ENCODE measurements around the gene ZNF548.

The ZNF548 gene

DNA sequence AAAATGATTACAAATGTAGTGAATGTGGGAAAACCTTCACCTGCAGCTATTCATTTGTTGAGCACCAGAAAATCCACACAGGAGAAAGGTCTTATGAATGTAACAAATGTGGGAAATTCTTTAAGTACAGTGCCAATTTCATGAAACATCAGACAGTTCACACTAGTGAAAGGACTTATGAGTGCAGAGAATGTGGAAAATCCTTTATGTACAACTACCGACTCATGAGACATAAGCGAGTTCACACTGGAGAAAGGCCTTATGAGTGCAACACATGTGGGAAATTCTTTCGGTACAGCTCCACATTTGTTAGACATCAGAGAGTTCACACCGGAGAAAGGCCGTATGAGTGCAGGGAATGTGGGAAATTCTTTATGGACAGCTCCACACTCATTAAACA is 9.2 kb downstream of the ZNF548 start:
- DNase-seq (ENCODE audit: low spot score): no peak

DNA sequence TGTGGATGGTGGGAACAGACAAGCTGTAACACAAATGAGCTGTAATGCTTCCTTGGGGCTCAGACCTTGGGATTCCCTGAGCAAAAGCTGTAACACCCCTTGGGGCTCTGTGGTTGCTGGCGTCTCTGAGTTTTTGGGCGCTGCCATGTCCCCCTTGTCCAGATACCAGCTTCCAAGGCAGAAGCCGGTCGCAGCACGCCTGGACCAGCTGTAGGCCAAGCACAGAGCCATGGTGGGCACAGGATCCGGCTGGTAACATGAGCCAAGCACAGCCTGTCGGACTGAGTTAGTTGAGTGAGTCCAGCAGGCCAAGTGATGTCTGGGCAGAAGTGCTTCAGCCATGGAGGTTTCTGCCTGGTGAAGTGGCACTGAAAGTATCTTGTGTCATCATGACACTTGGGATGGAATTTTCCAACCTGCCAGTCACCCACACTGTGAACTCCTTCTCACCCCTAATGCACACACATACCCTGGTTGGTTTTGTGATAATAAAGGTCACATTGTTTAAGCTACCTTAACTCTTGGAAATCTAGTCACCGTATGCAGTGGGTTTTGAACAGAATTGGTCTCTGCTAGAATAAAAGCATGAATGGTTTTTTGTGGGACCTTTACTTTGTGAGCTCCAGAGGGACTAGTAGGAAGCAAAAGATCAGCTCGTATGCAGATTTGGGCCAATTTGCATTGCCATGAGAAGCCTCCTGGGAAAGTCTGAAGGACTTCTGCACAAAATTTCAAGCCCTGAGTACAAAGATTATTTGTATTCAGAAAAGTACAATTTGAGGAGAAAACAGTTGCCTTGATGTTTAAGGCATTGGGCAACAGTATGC is 14.3 kb downstream of the ZNF548 start:
- no peak for DNase-seq (ENCODE audit: low spot score)

DNA sequence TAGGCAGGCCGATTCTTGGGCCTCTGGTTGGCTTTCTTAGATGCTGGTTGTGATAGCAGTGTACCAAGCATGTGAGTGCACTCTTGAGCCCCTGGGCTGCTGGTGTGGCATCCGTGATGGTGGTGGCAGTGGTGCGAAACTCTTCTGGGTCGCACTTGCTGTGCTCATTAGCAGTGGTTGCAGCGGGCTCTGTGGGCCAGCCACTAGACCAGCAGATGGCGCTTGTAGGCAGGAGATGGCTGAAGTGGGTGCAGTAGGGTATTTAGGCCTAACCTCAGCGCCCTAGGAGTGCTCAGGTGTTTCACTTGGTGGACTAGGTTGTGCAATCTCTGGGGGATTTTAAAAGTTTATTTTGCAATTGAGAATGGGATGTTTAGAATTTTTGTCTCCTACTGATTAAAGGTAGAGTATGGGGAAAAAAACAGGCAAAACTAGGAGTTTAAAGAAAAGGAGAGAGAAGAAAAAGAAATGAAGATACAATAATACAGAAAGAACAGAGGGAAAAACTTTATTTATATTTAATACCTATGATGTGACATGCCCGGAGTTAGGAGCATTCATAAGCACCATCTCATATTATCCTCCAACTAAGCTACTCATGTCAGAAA is 17.0 kb downstream of the ZNF548 start:
- DNase-seq (ENCODE audit: low spot score): peak; percentile 55

GRCh38 chr19:57410877-57411671 is 21.4 kb downstream of the ZNF548 start, which contains the start of gene ZNF17:
ZNF17 (plus strand) TSS chr19:57411161; CDS start chr19:57413616, 2,455 bp downstream.
- peak; percentile 95 for DNase-seq (ENCODE audit: low spot score)

DNA sequence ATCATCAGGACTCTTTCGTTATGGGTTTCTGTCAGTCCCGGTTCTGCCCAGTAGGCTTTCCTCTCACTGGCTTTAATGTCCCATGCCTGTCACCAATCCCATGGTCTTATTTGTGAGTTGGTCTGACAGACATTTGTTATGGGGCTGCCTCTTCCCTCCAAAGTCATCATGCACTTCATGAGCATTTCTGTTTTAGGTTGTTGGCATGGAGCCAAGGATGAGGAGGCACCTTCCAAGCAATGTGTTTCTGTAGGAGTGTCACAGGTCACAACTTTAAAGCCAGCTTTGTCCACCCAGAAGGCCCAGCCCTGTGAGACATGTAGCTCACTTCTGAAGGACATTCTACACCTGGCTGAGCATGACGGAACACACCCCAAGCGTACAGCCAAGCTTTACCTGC is 29.8 kb downstream of the ZNF548 start:
- DNase-seq (ENCODE audit: low spot score): no peak

DNA sequence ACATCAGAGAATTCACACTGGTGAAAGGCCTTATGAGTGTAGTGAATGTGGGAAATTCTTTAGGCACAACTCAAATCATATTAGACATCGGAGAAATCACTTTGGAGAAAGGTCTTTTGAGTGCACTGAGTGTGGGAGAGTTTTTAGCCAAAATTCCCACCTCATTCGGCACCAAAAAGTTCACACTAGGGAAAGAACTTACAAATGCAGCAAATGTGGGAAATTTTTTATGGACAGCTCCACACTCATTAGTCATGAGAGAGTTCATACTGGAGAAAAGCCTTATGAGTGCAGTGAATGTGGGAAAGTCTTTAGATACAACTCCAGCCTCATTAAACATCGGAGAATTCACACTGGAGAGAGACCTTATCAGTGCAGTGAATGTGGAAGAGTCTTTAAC is 31.4 kb downstream of the ZNF548 start:
- no peak for DNase-seq (ENCODE audit: low spot score)

GRCh38 chr19:57434386-57435061 is 44.9 kb downstream of the ZNF548 start:
- DNase-seq (ENCODE audit: low spot score): peak; percentile 20

GRCh38 chr19:57435062-57435978 is 45.7 kb downstream of the ZNF548 start, which contains the start of gene ZNF749:
ZNF749 (plus strand) TSS chr19:57435325; CDS start chr19:57435579, 254 bp downstream.
- peak; percentile 92 for DNase-seq (ENCODE audit: low spot score)

- no peak for DNase-seq (ENCODE audit: low spot score)
Observed at GRCh38 chr19:57436417-57436816, 46.8 kb downstream of the ZNF548 start.

- DNase-seq (ENCODE audit: low spot score): no peak
Observed at GRCh38 chr19:57437931-57438330, 48.3 kb downstream of the ZNF548 start.

DNA sequence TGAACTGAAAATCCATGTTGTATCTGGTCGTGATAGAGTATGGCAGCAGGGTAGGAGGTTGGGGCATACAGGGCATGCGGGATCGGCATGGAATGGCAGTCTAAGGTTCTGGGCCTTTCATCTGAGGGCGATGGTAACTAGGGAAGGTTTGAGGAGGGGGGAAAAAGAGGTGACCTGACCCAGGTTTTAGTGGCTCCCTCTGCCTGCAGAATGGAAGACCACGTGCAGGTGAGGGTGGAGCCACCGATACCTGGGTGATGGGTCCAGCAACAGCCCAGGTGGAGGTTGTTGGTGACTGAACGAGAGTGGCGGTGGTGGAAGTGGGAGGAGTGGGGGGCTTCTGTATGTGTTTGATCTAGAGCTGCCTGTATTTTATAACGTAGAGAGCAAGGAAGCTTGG is 49.3 kb downstream of the ZNF548 start:
- DNase-seq (ENCODE audit: low spot score): no peak

DNA sequence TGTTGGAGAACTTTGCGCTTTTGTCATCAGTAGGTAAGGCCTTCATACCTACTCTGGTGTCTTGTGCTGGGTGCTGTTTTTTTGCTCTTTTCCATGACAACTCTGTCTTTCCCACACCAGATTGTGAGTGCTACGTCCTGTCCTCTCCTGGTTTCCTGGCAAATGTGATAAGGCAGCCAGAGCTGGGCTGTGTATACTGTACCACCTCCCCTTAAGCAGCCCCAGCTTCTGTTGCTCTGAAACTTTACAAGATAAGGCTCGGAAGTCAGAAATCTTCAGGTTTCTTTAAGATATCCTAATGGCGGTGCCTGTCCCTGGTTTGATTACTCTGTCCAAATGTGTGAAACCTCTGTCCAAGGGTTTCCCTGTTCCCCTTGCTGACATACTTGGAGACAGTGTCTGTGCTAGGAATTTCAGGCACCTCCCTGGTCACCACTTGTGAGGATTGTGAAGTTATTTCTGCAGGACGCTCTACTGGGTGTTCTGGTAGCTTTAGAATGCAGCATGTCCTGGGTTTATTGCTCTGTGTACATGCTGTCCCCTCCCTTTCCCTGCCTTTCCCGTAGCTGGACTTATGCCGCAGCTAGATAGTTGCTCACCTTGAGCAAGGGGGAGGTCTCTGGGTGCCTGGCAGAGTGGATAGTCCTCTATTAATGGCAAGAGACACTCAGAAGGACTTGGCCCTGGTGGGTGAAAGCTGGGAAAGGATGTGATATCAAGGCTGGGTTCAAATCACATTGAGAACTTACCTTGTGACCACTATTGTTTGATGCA is 52.5 kb downstream of the ZNF548 start:
- no peak for DNase-seq (ENCODE audit: low spot score)

DNA sequence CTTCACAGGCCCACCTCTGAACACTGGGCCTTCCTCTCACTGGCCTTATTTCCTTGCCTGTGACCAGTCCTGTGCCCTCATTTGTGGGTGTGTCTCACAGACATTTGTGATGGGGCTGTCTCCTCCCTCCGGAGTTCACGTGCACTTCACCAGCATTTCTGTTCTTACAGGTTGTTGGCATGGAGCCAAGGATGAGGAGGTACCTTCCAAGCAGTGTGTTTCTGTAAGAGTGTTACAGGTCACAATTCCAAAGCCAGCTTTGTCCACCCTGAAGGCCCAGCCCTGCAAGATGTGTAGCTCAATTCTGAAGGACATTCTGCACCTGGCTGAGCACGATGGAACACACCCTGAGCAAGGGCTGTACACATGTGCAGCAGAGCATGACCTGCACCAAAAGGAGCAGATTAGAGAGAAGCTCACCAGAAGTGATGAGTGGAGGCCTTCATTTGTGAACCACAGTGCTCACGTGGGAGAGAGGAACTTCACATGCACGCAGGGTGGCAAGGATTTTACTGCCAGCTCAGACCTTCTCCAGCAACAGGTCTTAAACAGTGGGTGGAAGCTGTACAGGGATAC is 53.6 kb downstream of the ZNF548 start:
- DNase-seq (ENCODE audit: low spot score): no peak

- DNase-seq (ENCODE audit: low spot score): no peak
Observed at GRCh38 chr19:57452307-57452706, 62.7 kb downstream of the ZNF548 start.
